H9 (cell line): Measurements from ENCODE around the gene PACS1. TPM values are rescaled to one million over a fixed set of nuclear protein-coding genes. Genes with fewer than 3 reads are reported as not detected.

ENCODE experiments used
- DNase-seq: peaks from one replicate; pipeline ENCODE4 v3.0.0-alpha.2; 2017
- H2AFZ ChIP-seq: one replicate; pipeline ENCODE4 v1.6.1; 2013; ENCODE audit warnings: mild to moderate bottlenecking, low read length, control low read depth, moderate library complexity
- H2AK5ac ChIP-seq: 2 replicates; pipeline ENCODE4 v1.6.1; 2013; ENCODE audit warnings: low read length, control low read depth, mixed read lengths; ENCODE audit not compliant: insufficient read length
- H2BK120ac ChIP-seq: one replicate; pipeline ENCODE4 v1.6.1; 2013; ENCODE audit warnings: low read depth, mild to moderate bottlenecking, low read length, control low read depth, inconsistent platforms; ENCODE audit not compliant: poor library complexity, severe bottlenecking
- H2BK12ac ChIP-seq: 2 replicates; pipeline ENCODE4 v1.6.1; 2013; ENCODE audit warnings: low read length, control low read depth, mixed read lengths, low read depth; ENCODE audit not compliant: insufficient read length
- H2BK15ac ChIP-seq: 2 replicates; pipeline ENCODE4 v1.6.1; 2013; ENCODE audit warnings: low read depth, low read length, control low read depth
- H2BK20ac ChIP-seq: one replicate; pipeline ENCODE4 v1.6.1; 2013; ENCODE audit warnings: low read depth, mild to moderate bottlenecking, low read length, control low read depth, inconsistent platforms; ENCODE audit not compliant: poor library complexity, severe bottlenecking
- H2BK5ac ChIP-seq: 2 replicates; pipeline ENCODE4 v1.6.1; 2013; ENCODE audit warnings: low read length, control low read depth, mixed read lengths; ENCODE audit not compliant: insufficient read length
- H3K14ac ChIP-seq: 2 replicates; pipeline ENCODE4 v1.6.1; 2013; ENCODE audit warnings: low read length, control low read depth; ENCODE audit not compliant: insufficient read depth
- H3K18ac ChIP-seq: 2 replicates; pipeline ENCODE4 v1.6.1; 2013; ENCODE audit warnings: low read depth, mild to moderate bottlenecking, mixed read lengths, low read length, control low read depth; ENCODE audit not compliant: insufficient read length
- H3K23ac ChIP-seq: 2 replicates; pipeline ENCODE4 v1.6.1; 2013; ENCODE audit warnings: low read length, control low read depth, mixed read lengths, low read depth; ENCODE audit not compliant: insufficient read length
- H3K23me2 ChIP-seq: 2 replicates; pipeline ENCODE4 v1.6.1; 2013; ENCODE audit warnings: low read depth, mild to moderate bottlenecking, mixed read lengths, low read length, control low read depth; ENCODE audit not compliant: insufficient read length, poor library complexity, severe bottlenecking
- H3K27ac ChIP-seq: 2 replicates; pipeline ENCODE4 v1.5.1; 2013; ENCODE audit warnings: low read length, control low read depth, mixed read lengths, low read depth; ENCODE audit not compliant: insufficient read length
- H3K27me3 ChIP-seq: 2 replicates; pipeline ENCODE4 v1.6.1; 2013; ENCODE audit warnings: low read length, control low read depth, inconsistent platforms; ENCODE audit not compliant: insufficient read depth
- H3K4ac ChIP-seq: 2 replicates; pipeline ENCODE4 v1.6.1; 2013; ENCODE audit warnings: low read depth, mild to moderate bottlenecking, control low read depth, inconsistent platforms, low read length, moderate library complexity
- H3K4me1 ChIP-seq: 2 replicates; pipeline ENCODE4 v1.6.1; 2013; ENCODE audit warnings: low read length, control low read depth, inconsistent platforms; ENCODE audit not compliant: insufficient read depth
- H3K4me2 ChIP-seq: 2 replicates; pipeline ENCODE4 v1.6.1; 2013; ENCODE audit warnings: low read length, control low read depth, mixed read lengths; ENCODE audit not compliant: insufficient read length, insufficient read depth
- H3K56ac ChIP-seq: 2 replicates; pipeline ENCODE4 v1.6.1; 2013; ENCODE audit warnings: low read depth, mild to moderate bottlenecking, mixed read lengths, low read length, control low read depth; ENCODE audit not compliant: insufficient read length
- H3K79me1 ChIP-seq: 2 replicates; pipeline ENCODE4 v1.6.1; 2013; ENCODE audit warnings: low read depth, mild to moderate bottlenecking, moderate library complexity, low read length, control low read depth, inconsistent platforms; ENCODE audit not compliant: insufficient read depth, poor library complexity, severe bottlenecking
- H3K79me2 ChIP-seq: 2 replicates; pipeline ENCODE4 v1.6.1; 2013; ENCODE audit warnings: low read length, control low read depth, inconsistent platforms; ENCODE audit not compliant: insufficient read depth
- H3K9ac ChIP-seq: 2 replicates; pipeline ENCODE4 v1.6.1; 2013; ENCODE audit warnings: low read length, control low read depth, mixed read lengths; ENCODE audit not compliant: insufficient read length; ENCODE audit errors: extremely low read depth
- H3K9me3 ChIP-seq: one replicate; pipeline ENCODE4 v1.6.1; 2013; ENCODE audit warnings: low read depth, low read length, inconsistent platforms; ENCODE audit not compliant: control insufficient read depth
- H3T11ph ChIP-seq: one replicate; pipeline ENCODE4 v1.6.1; 2013; ENCODE audit warnings: mild to moderate bottlenecking, low read length, control low read depth, inconsistent platforms
- H4K20me1 ChIP-seq: one replicate; pipeline ENCODE4 v1.6.1; 2013; ENCODE audit not compliant: control insufficient read depth, insufficient read length, insufficient read depth
- H4K5ac ChIP-seq: 2 replicates; pipeline ENCODE4 v1.6.1; 2013; ENCODE audit warnings: low read depth, mild to moderate bottlenecking, mixed read lengths, low read length, control low read depth; ENCODE audit not compliant: insufficient read length
- H4K8ac ChIP-seq: replicated peaks from 2 replicates; pipeline ENCODE4 v1.6.1; 2013; ENCODE audit warnings: low read length, control low read depth, mixed read lengths, low read depth; ENCODE audit not compliant: insufficient read length
- H4K91ac ChIP-seq: 2 replicates; pipeline ENCODE4 v1.6.1; 2013; ENCODE audit warnings: low read depth, mild to moderate bottlenecking, moderate library complexity, mixed read lengths, low read length, control low read depth; ENCODE audit not compliant: insufficient read length
- H3K27ac Mint-ChIP-seq, 3 experiments: 2 replicates in 2 of 3; 3 replicates in 1 of 3; pipeline ENCODE4 v1.8.0; 2020 to 2021; ENCODE audit warnings: mixed read lengths in 3 of 3, mild to moderate bottlenecking in 1 of 3, moderate library complexity in 1 of 3
- H3K27me3 Mint-ChIP-seq: 2 replicates; pipeline ENCODE4 v1.8.0; 2021; ENCODE audit warnings: low read depth, mild to moderate bottlenecking, moderate library complexity, mixed read lengths
- H3K36me3 Mint-ChIP-seq, 3 experiments: 2 replicates in 2 of 3; 3 replicates in 1 of 3; pipeline ENCODE4 v1.8.0; 2020 to 2021; ENCODE audit warnings: low read depth in 3 of 3, mixed read lengths in 3 of 3; ENCODE audit not compliant: insufficient read depth in 1 of 3
- H3K4me1 Mint-ChIP-seq, 2 experiments: 2 replicates each; pipeline ENCODE4 v1.8.0; 2020; ENCODE audit warnings: mixed read lengths in 2 of 2
- H3K4me3 Mint-ChIP-seq, 2 experiments: 2 replicates in 1 of 2; 3 replicates in 1 of 2; pipeline ENCODE4 v1.8.0; 2020 to 2021; ENCODE audit warnings: mild to moderate bottlenecking in 2 of 2, mixed read lengths in 2 of 2, moderate library complexity in 1 of 2
- H3K9me3 Mint-ChIP-seq, 2 experiments: 2 replicates in 1 of 2; 3 replicates in 1 of 2; pipeline ENCODE4 v1.8.0; 2020; ENCODE audit warnings: mild to moderate bottlenecking in 2 of 2, mixed read lengths in 2 of 2, moderate library complexity in 1 of 2
- WGBS: extraction: QIAGEN DNeasy Blood & Tissue Kit; methylation state at CpG from one replicate; pipeline ENCODE4 v1.1.7; 2013; ENCODE audit warnings: missing lambda C conversion rate, low lambda C conversion rate, mixed read lengths; ENCODE audit not compliant: insufficient read length; ENCODE audit errors: extremely low coverage; 5-methylcytosine and 5-hydroxymethylcytosine counted together
- total RNA-seq: library from RNA; stranded (reverse); gene quantifications from 2 replicates; pipeline ENCODE4 v1.2.1, GENCODE V29; 2021
- TF ChIP-seq, protein P1 (sequence below): fragments of 200-600 bp; sonication (generic); conservative IDR thresholded peaks from 3 replicates; pipeline ENCODE4 v1.8.0; 2021; ENCODE audit warnings: antibody characterized with exemption, mild to moderate bottlenecking

The PACS1 gene
- total RNA-seq, 1 experiment from 2014 or later, result 35.5 TPM

DNA sequence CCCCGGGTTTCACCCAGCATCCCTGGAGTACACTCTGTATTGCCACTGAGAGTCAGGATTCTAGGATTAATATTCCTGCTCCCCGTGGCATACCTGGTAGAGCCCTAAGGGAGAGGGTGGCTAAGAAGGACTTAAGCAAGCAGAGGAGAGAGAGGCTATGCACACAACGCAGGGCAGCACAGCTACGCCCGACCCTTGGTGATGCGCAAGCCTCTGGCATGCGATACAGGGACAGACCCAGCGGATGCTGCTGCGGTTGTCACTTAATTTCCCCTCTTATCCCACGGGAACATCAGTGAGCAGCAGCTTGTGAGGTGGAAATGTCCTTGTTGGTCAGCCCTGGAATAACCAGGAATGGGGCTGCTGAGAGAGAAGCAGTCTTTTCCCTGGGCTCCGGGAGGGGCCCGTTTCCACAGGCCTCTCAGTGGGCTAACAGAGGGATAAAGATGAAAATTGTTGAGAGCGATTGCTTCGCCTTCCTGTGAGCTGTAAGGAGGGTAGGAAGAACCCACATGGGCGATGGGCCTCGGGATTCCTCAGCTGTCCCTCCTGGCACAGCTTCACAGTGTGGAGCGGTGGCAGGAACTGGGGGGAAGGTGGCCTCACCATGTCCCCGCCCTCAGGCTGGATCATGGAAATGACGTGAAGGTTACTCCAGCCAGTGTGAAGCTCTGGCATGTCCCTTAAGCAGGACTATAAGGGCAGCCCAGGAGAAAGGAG is 149.9 kb downstream of the PACS1 start:
- H3K4me1 Mint-ChIP-seq, result peaks cover 9 to 10% of the 10 kb centered on the region in 2 experiments

More for the DNA sequence above, 149.9 kb downstream of the PACS1 start:
- H3T11ph ChIP-seq, result no peak overlapping the region
- H2BK15ac ChIP-seq, result no peak overlapping the region
- TF ChIP-seq, protein P1, sequence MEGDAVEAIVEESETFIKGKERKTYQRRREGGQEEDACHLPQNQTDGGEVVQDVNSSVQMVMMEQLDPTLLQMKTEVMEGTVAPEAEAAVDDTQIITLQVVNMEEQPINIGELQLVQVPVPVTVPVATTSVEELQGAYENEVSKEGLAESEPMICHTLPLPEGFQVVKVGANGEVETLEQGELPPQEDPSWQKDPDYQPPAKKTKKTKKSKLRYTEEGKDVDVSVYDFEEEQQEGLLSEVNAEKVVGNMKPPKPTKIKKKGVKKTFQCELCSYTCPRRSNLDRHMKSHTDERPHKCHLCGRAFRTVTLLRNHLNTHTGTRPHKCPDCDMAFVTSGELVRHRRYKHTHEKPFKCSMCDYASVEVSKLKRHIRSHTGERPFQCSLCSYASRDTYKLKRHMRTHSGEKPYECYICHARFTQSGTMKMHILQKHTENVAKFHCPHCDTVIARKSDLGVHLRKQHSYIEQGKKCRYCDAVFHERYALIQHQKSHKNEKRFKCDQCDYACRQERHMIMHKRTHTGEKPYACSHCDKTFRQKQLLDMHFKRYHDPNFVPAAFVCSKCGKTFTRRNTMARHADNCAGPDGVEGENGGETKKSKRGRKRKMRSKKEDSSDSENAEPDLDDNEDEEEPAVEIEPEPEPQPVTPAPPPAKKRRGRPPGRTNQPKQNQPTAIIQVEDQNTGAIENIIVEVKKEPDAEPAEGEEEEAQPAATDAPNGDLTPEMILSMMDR, result no peak
- H3K9me3 ChIP-seq, result no peaks in the 10 kb centered on the region
- peak; percentile 12 for DNase-seq
- H4K8ac ChIP-seq, result no peak overlapping the region
- H2BK12ac ChIP-seq, result no peak overlapping the region
- H3K23me2 ChIP-seq, result no peaks in the 10 kb centered on the region
- no peaks in the 10 kb centered on the region for H3K4me1 ChIP-seq
- no peak overlapping the region for H3K4me2 ChIP-seq
- H4K91ac ChIP-seq, result no peak overlapping the region
- H3K4me3 Mint-ChIP-seq, result no peak overlapping the region
- WGBS, result no CpG with 5 or more reads among the region's 19 CpGs
- peaks cover 0 to 30% (median 11%) of the 10 kb centered on the region in 3 experiments; a peak in 5 of 7 replicates for H3K36me3 Mint-ChIP-seq
- H3K9me3 Mint-ChIP-seq, result no peaks in the 10 kb centered on the region
- no peaks in the 10 kb centered on the region for H3K27me3 ChIP-seq
- H3K14ac ChIP-seq, result no peak overlapping the region
- no peaks in the 10 kb centered on the region for H3K79me1 ChIP-seq
- H3K27me3 Mint-ChIP-seq, result no peaks in the 10 kb centered on the region
- H2BK120ac ChIP-seq, result no peak overlapping the region
- H4K20me1 ChIP-seq, result no peaks in the 10 kb centered on the region
- H3K4ac ChIP-seq, result no peak overlapping the region
- no peak overlapping the region for H4K5ac ChIP-seq
- H2AFZ ChIP-seq, result no peak overlapping the region
- no peak overlapping the region for H3K27ac Mint-ChIP-seq
- no peak overlapping the region for H3K23ac ChIP-seq
- H3K79me2 ChIP-seq, result no peaks in the 10 kb centered on the region
- no peak overlapping the region for H3K27ac ChIP-seq
- H2AK5ac ChIP-seq, result no peak overlapping the region
- no peak overlapping the region for H3K18ac ChIP-seq
- H2BK20ac ChIP-seq, result no peak overlapping the region
- H3K9ac ChIP-seq, result no peak overlapping the region
- H3K56ac ChIP-seq, result no peak overlapping the region
- no peak overlapping the region for H2BK5ac ChIP-seq
